H1 (cell line): ENCODE data around the gene BEST2. TPM values are rescaled to one million over a fixed set of nuclear protein-coding genes. Genes with fewer than 3 reads are reported as not detected.

Experiments
- CTCF ChIA-PET: fragments of 300-600 bp; sonication (Branson Sonifier 250); formaldehyde crosslinking; loops from one replicate; lab custom pipeline; 2021; ENCODE audit not compliant: partially characterized antibody; lab: Charles Lee
- POLR2A ChIA-PET: fragments of 300-600 bp; sonication (Branson Sonifier 250); formaldehyde crosslinking; loops from one replicate; lab custom pipeline; 2021; ENCODE audit warnings: inconsistent platforms; ENCODE audit not compliant: partially characterized antibody; lab: Charles Lee
- DNase-seq, 2 experiments: peaks; one replicate each; pipeline versions ENCODE4 v3.0.0 to v3.0.0-alpha.2; 2010 to 2022; ENCODE audit warnings: low spot score in 2 of 2, low read depth in 1 of 2, mixed read lengths in 1 of 2
- FAIRE-seq: peaks from 2 replicates; lab custom pipeline; 2011; peaks lifted over from hg19 to GRCh38; lab: Jason Lieb, UNC
- H2AFZ ChIP-seq: 2 replicates; pipeline ENCODE4 v1.8.1; 2012; ENCODE audit warnings: low read length, inconsistent platforms
- H2AK5ac ChIP-seq: 2 replicates; pipeline ENCODE4 v1.6.1; 2013; ENCODE audit warnings: low read depth, low read length
- H2BK120ac ChIP-seq: replicated peaks from 2 replicates; pipeline ENCODE3; 2013; ENCODE audit warnings: low read depth, low read length, inconsistent platforms
- H2BK12ac ChIP-seq: 2 replicates; pipeline ENCODE4 v1.6.1; 2013; ENCODE audit warnings: low read depth, low read length
- H2BK15ac ChIP-seq: 2 replicates; pipeline ENCODE4 v1.6.1; 2013; ENCODE audit warnings: low read length
- H2BK20ac ChIP-seq: 2 replicates; pipeline ENCODE4 v1.6.1; 2013; ENCODE audit warnings: low read length
- H2BK5ac ChIP-seq: 2 replicates; pipeline ENCODE4 v1.6.1; 2013; ENCODE audit warnings: low read depth, low read length
- H3K14ac ChIP-seq: 2 replicates; pipeline ENCODE4 v1.6.1; 2013; ENCODE audit warnings: inconsistent platforms; ENCODE audit not compliant: insufficient read length
- H3K18ac ChIP-seq: 2 replicates; pipeline ENCODE4 v1.6.1; 2013; ENCODE audit warnings: low read length; ENCODE audit errors: extremely low read depth
- H3K23ac ChIP-seq: 2 replicates; pipeline ENCODE4 v1.6.1; 2013; ENCODE audit warnings: inconsistent platforms; ENCODE audit not compliant: insufficient read length
- H3K23me2 ChIP-seq: 2 replicates; pipeline ENCODE4 v1.6.1; 2013; ENCODE audit warnings: low read depth, low read length
- H3K27ac ChIP-seq: 2 replicates; pipeline ENCODE4 v1.6.1; 2011; ENCODE audit warnings: low read depth, low read length, inconsistent platforms
- H3K27me3 ChIP-seq, 4 experiments: replicated peaks in 1 of 4; 1 replicate in 1 of 4; 2 replicates in 3 of 4; pipeline versions ENCODE4 v1.6.1 to v1.8.1; 2011 to 2013; ENCODE audit warnings: low read length in 3 of 4, mild to moderate bottlenecking in 3 of 4, inconsistent platforms in 2 of 4, mixed read lengths in 2 of 4, moderate library complexity in 1 of 4; ENCODE audit not compliant: control insufficient read depth in 3 of 4, insufficient read depth in 3 of 4; ENCODE audit errors: extremely low read depth in 1 of 4
- H3K36me3 ChIP-seq, 4 experiments: 2 replicates each; pipeline versions ENCODE4 v1.6.1 to v1.8.1; 2011 to 2013; ENCODE audit warnings: mild to moderate bottlenecking in 4 of 4, low read length in 3 of 4, moderate library complexity in 2 of 4, control low read depth in 1 of 4, inconsistent platforms in 1 of 4; ENCODE audit not compliant: insufficient read depth in 4 of 4, control insufficient read depth in 2 of 4
- H3K4ac ChIP-seq: replicated peaks from 2 replicates; pipeline ENCODE3; 2013; ENCODE audit warnings: low read length, low read depth, mixed read lengths, inconsistent platforms; ENCODE audit not compliant: insufficient read length
- H3K4me1 ChIP-seq, 4 experiments: replicated peaks in 1 of 4; 1 replicate in 1 of 4; 2 replicates in 3 of 4; pipeline versions ENCODE4 v1.6.1 to v1.8.1; 2011 to 2013; ENCODE audit warnings: low read length in 3 of 4, inconsistent platforms in 2 of 4, mixed read lengths in 1 of 4; ENCODE audit not compliant: insufficient read depth in 4 of 4, control insufficient read depth in 3 of 4
- H3K4me2 ChIP-seq, 2 experiments: 2 replicates each; pipeline versions ENCODE4 v1.6.1 to v1.8.1; 2011 to 2013; ENCODE audit warnings: low read depth in 2 of 2, low read length in 2 of 2, control low read depth in 1 of 2, inconsistent platforms in 1 of 2, mild to moderate bottlenecking in 1 of 2; ENCODE audit not compliant: insufficient read depth in 1 of 2
- H3K4me3 ChIP-seq, 4 experiments: fragments of 200-600, 300-600 bp in 1 of 4; sonication (generic), shearing (Covaris generic), sonication (Bioruptor Twin) in 1 of 4; 2 replicates each; pipeline versions ENCODE4 v1.5.1 to v1.8.1; 2011 to 2016; ENCODE audit warnings: low read length in 4 of 4, low read depth in 3 of 4, control low read depth in 2 of 4, inconsistent platforms in 2 of 4, mild to moderate bottlenecking in 2 of 4, mixed read lengths in 1 of 4, moderate library complexity in 1 of 4; ENCODE audit not compliant: insufficient read depth in 2 of 4; ENCODE audit errors: extremely low read depth in 1 of 4
- H3K56ac ChIP-seq: replicated peaks from 2 replicates; pipeline ENCODE3; 2013; ENCODE audit warnings: low read depth, mild to moderate bottlenecking, mixed read lengths, low read length, inconsistent platforms; ENCODE audit not compliant: insufficient read length
- H3K79me1 ChIP-seq: 2 replicates; pipeline ENCODE4 v1.6.1; 2013; ENCODE audit warnings: low read depth, low read length, control low read depth
- H3K79me2 ChIP-seq, 2 experiments: 2 replicates each; pipeline versions ENCODE4 v1.6.1 to v1.8.1; 2012 to 2013; ENCODE audit warnings: low read length in 2 of 2, mild to moderate bottlenecking in 2 of 2, inconsistent platforms in 1 of 2; ENCODE audit not compliant: insufficient read depth in 2 of 2, control insufficient read depth in 1 of 2
- H3K9ac ChIP-seq, 4 experiments: replicated peaks in 1 of 4; 1 replicate in 1 of 4; 2 replicates in 3 of 4; pipeline versions ENCODE4 v1.6.1 to v1.8.1; 2011 to 2013; ENCODE audit warnings: low read depth in 3 of 4, low read length in 3 of 4, control low read depth in 2 of 4, mild to moderate bottlenecking in 2 of 4, moderate library complexity in 2 of 4, inconsistent platforms in 1 of 4; ENCODE audit errors: extremely low read depth in 1 of 4
- H3K9me3 ChIP-seq, 2 experiments: 2 replicates each; pipeline versions ENCODE4 v1.6.1 to v1.8.1; 2012 to 2013; ENCODE audit warnings: mild to moderate bottlenecking in 2 of 2, moderate library complexity in 2 of 2, control low read depth in 1 of 2, inconsistent platforms in 1 of 2, low read depth in 1 of 2, low read length in 1 of 2, mixed read lengths in 1 of 2; ENCODE audit not compliant: insufficient read depth in 2 of 2
- H4K20me1 ChIP-seq, 2 experiments: replicated peaks in 1 of 2; 2 replicates each; pipeline versions ENCODE3 to v1.8.1; 2011 to 2013; ENCODE audit warnings: inconsistent platforms in 2 of 2, low read length in 2 of 2, mild to moderate bottlenecking in 1 of 2; ENCODE audit not compliant: insufficient read depth in 2 of 2, control insufficient read depth in 1 of 2
- H4K5ac ChIP-seq: 2 replicates; pipeline ENCODE4 v1.6.1; 2013; ENCODE audit warnings: low read length, low read depth, mixed read lengths, inconsistent platforms; ENCODE audit not compliant: insufficient read length
- H4K8ac ChIP-seq: 2 replicates; pipeline ENCODE4 v1.8.0; 2013; ENCODE audit warnings: mild to moderate bottlenecking, moderate library complexity, low read length, inconsistent platforms; ENCODE audit not compliant: insufficient read depth; ENCODE audit errors: extremely low read depth
- H4K91ac ChIP-seq: replicated peaks from 2 replicates; pipeline ENCODE3; 2013; ENCODE audit warnings: low read length, mixed read lengths, inconsistent platforms; ENCODE audit not compliant: insufficient read length
- BRCA1 ChIP-seq: IDR thresholded peaks from 2 replicates; pipeline ENCODE4 v1.6.1; 2012; ENCODE audit warnings: low read depth, low read length, improper control_type of control experiment
- CBX5 ChIP-seq: fragments of 300-800, 300-1000 bp; sonication (generic); IDR thresholded peaks from 2 replicates; pipeline ENCODE4 v1.7.1; 2016; ENCODE audit warnings: antibody characterized with exemption, low read length, low read depth
- CBX8 ChIP-seq: fragments of 300-800, 300-1000 bp; sonication (generic); IDR thresholded peaks from 2 replicates; pipeline ENCODE4 v1.7.1; 2016; ENCODE audit warnings: low read depth, low read length, borderline replicate concordance
- GABPA ChIP-seq: IDR thresholded peaks from 2 replicates; pipeline ENCODE4 v1.6.1; 2011; ENCODE audit warnings: mild to moderate bottlenecking, low read length, moderate library complexity, borderline replicate concordance; ENCODE audit not compliant: insufficient read depth
- POLR2A ChIP-seq, 2 experiments: IDR thresholded peaks; 1 replicate in 1 of 2; 2 replicates in 1 of 2; pipeline ENCODE4 v1.6.1; 2011; ENCODE audit warnings: low read depth in 2 of 2, low read length in 2 of 2, mild to moderate bottlenecking in 2 of 2; ENCODE audit errors: control extremely low read depth in 1 of 2
- RAD21 ChIP-seq, 2 experiments: IDR thresholded peaks in 1 of 2; conservative IDR thresholded peaks in 1 of 2; 2 replicates each; pipeline ENCODE4 v1.6.1; 2011; ENCODE audit warnings: low read depth in 2 of 2, low read length in 2 of 2, improper control_type of control experiment in 1 of 2, inconsistent platforms in 1 of 2, mild to moderate bottlenecking in 1 of 2, moderate library complexity in 1 of 2
- RBBP5 ChIP-seq: IDR thresholded peaks from 2 replicates; pipeline ENCODE4 v1.7.1; 2012; ENCODE audit warnings: low read depth, mild to moderate bottlenecking, inconsistent platforms, low read length, moderate library complexity, borderline replicate concordance
- SIX5 ChIP-seq: IDR thresholded peaks from 2 replicates; pipeline ENCODE4 v1.6.1; 2011; ENCODE audit warnings: mild to moderate bottlenecking, low read depth, low read length
- SP4 ChIP-seq: IDR thresholded peaks from 2 replicates; pipeline ENCODE4 v1.6.1; 2012; ENCODE audit warnings: low read length, inconsistent platforms
- YY1 ChIP-seq: IDR thresholded peaks from 2 replicates; pipeline ENCODE4 v1.6.1; 2011; ENCODE audit warnings: low read depth, mild to moderate bottlenecking, low read length
- WGBS, 2 experiments: shearing (Covaris generic) in 1 of 2; methylation state at CpG; one replicate each; pipeline versions ENCODE4 v1.1.6 to v1.1.7; 2013 to 2015; ENCODE audit warnings: low lambda C conversion rate in 2 of 2, mixed read lengths in 2 of 2, inconsistent platforms in 1 of 2, low coverage in 1 of 2, missing lambda C conversion rate in 1 of 2; ENCODE audit not compliant: insufficient replicate concordance in 2 of 2, insufficient coverage in 1 of 2, insufficient read length in 1 of 2; ENCODE audit errors: extremely low coverage in 1 of 2, missing lambda C conversion rate in 1 of 2; 5-methylcytosine and 5-hydroxymethylcytosine counted together
- polyA plus RNA-seq, 7 experiments: library from polyadenylated mRNA; depleted of rRNA in 3 of 7; stranded (reverse) in 5 of 7; unstranded in 2 of 7; fragments of >200 nt in 5 of 7; fragments of 200-250 nt in 2 of 7; gene quantifications; 1 replicate in 5 of 7; 2 replicates in 1 of 7; 4 replicates in 1 of 7; pipeline versions ENCODE4 v1.2.1 to v1.2.3, GENCODE V29; 2011 to 2013; ENCODE audit warnings: missing spikeins in 2 of 7, mixed read lengths in 2 of 7
- total RNA-seq: library from RNA; stranded (reverse); fragmentation: NEBNext Ultra II Directional; extraction: Animal tissue kit (Norgen Biotek cat#: 25700); gene quantifications from 2 replicates; pipeline ENCODE4 v1.2.1, GENCODE V29; 2021

The BEST2 gene
- total and polyA plus RNA-seq, 2 of the 8 experiments (the other 6 are each of a cell fraction or from before 2014, with no cell fraction given): 4.6 to 7.3 TPM

- no peak overlapping the region for H2BK15ac ChIP-seq
- H3K23me2 ChIP-seq: peaks cover 8% of the 10 kb centered on the region
- WGBS, 2 experiments: 98% methylated on average over 23 of the region's 24 CpGs; no CpG with 5 or more reads in 1 of the 2 experiments
- H3K27me3 ChIP-seq: no peaks in the 10 kb centered on the region
- H3K27ac ChIP-seq: no peak overlapping the region
- no peak overlapping the region for H3K56ac ChIP-seq
- ChIA-PET POLR2A (interaction anchor here (0.6 to 14.0 kb wide), 9 partner anchors 8 to 424 kb away, joined by 3 to 258 read pairs (median 4); partner anchors contain the start of genes FBXW9 and TNPO2), CTCF (interaction anchor here (0.6 to 10.5 kb wide), 7 partner anchors 14 to 199 kb away, joined by 3 to 87 read pairs (median 3); no protein-coding TSS in a partner anchor)
- H3K36me3 ChIP-seq: peaks cover 10 to 31% (median 15%) of the 10 kb centered on the region in 4 experiments
- H2AK5ac ChIP-seq: no peak overlapping the region
- H4K91ac ChIP-seq: no peak overlapping the region
- no peak overlapping the region for H2BK12ac ChIP-seq
- H3K4me1 ChIP-seq: peaks cover 0 to 6% (median 4%) of the 10 kb centered on the region in 4 experiments; a peak in 5 of 7 replicates
- no peak overlapping the region for H4K8ac ChIP-seq
- H3K14ac ChIP-seq: no peak overlapping the region
- peaks cover 14 to 20% of the 10 kb centered on the region in 2 experiments for H4K20me1 ChIP-seq
- no peak overlapping the region; a peak in 1 of 4 replicates for H3K4me2 ChIP-seq
- FAIRE-seq (no peak), DNase-seq (no peak)
- H3K9me3 ChIP-seq: no peaks in the 10 kb centered on the region
- H3K79me1 ChIP-seq: peaks cover 5% of the 10 kb centered on the region; the same call in 1 of the 2 replicates
- no peak overlapping the region for H3K4me3 ChIP-seq
- peaks cover 26 to 39% of the 10 kb centered on the region in 2 experiments for H3K79me2 ChIP-seq
- no peak overlapping the region for H4K5ac ChIP-seq
- no peak overlapping the region for H2BK120ac ChIP-seq
- H2AFZ ChIP-seq: no peak overlapping the region
- H3K4ac ChIP-seq: no peak overlapping the region
- H2BK5ac ChIP-seq: no peak overlapping the region
- no peak overlapping the region for H3K18ac ChIP-seq
- H3K9ac ChIP-seq: no peak overlapping the region; a peak in 1 of 7 replicates
- no peak overlapping the region for H2BK20ac ChIP-seq
- H3K23ac ChIP-seq: no peak overlapping the region
- no peak for TF ChIP-seq GABPA
- TF ChIP-seq POLR2A (IDR thresholded peaks at IDR 0.05; ENCODE audit: control extremely low read depth in 1 of 2, low read depth in 2 of 2, low read length in 2 of 2): no peak
- TF ChIP-seq RBBP5: no peak
- no peak for TF ChIP-seq CBX5
- TF ChIP-seq RAD21 (IDR thresholded peaks at IDR 0.05 in 1 of 2, conservative IDR thresholded peaks at IDR 0.05 in 1 of 2; ENCODE audit: low read depth in 2 of 2, low read length in 2 of 2): no peak
- no peak for TF ChIP-seq SIX5
- TF ChIP-seq BRCA1: no peak
- TF ChIP-seq SP4: no peak
- no peak for TF ChIP-seq CBX8
- TF ChIP-seq YY1: no peak
Measured at GRCh38 chr19:12731337-12731736, 20.3 kb upstream of the BEST2 start.
